Putamen (tissue), 1 donor: ENCODE results near the gene PDPN.

ENCODE experiments used
- DNase-seq: peaks from one replicate; pipeline ENCODE4 v3.0.0-alpha.2; 2016; ENCODE audit warnings: low spot score

The PDPN gene

GRCh38 chr1:13577846-13578245 lies 5.8 kb upstream of the PDPN start:
- DNase-seq, result no peak

DNA sequence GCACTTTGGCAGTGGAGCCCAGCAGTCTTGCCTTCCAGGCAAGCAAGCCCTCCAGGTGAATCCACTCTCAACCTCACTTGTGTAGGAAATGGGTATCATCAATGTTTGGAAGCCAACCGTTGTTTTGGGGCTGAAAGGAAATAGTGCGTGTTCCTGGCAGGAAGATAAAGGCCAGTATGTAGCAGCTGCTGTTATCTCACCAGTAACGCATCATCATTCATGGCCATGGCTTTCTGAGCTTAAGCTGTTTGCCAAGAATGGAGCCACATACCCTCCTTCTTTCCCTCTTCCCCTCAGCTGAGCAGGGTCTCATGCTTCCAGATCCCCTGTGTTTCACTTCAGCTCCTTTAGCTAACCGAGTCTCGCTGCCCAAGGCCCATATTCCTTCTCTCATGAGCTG lies 2.2 kb upstream of the PDPN start:
- DNase-seq, result no peak

DNA sequence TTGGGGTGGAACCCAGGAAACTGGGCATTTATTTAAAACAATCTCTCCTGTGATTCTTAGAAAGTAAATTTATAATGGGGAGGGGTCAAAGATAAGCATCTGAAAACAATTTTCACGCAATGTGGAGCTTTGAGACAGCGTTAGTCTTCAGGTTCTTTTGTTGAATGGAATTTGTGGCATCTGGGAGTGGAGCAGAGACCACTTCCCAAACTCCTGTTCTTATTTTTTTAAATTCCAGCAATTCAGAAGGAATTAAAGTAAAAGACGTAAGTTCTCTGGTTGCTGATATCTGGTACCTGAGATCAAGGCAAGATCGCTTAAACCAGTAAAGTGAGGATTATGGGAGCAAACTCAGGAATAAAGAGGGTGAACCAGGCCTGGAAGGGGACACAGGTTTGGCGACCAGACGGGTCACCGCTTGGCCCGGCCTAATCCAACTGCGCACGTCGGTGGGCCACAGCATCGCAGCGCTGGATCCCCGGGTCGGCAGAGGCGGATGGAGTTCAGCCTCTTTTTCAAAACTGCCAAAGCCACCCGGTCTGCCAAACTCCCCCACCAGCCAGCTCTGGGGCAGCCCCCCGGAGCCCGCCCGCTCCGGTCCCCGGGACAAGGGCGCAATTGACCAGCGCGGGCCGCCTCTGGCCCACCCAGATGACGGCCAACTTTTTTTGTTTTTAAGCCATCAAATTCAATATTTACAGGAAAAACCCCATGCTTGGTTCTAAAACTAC lies 754 bp upstream of the PDPN start:
- DNase-seq, result no peak

GRCh38 chr1:13583966-13584791 lies 547 bp downstream of the PDPN start:
- no peak for DNase-seq

- DNase-seq, result peak; percentile 29
Measured at GRCh38 chr1:13584876-13585611, 1.4 kb downstream of the PDPN start.

DNA sequence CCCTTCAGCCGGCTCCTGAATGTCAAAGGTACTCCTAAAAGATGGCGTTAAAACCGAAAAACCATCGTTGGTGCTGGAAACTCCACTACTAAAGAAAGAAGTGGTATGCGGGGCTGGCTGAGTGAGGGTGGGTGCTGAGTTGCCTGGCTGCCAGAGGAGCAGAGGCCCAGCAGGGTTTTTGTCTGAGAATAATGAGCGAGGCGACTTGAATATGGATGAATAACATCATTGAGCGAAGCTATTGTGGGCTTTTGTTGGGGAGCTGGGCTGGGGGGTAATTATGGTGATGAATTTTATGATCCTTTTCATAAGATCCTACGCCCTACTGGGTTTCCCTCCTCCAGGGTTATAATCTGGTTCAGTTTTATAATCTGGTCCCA lies 2.0 kb downstream of the PDPN start:
- no peak for DNase-seq

GRCh38 chr1:13586001-13586400 lies 2.4 kb downstream of the PDPN start:
- DNase-seq, result no peak

DNA sequence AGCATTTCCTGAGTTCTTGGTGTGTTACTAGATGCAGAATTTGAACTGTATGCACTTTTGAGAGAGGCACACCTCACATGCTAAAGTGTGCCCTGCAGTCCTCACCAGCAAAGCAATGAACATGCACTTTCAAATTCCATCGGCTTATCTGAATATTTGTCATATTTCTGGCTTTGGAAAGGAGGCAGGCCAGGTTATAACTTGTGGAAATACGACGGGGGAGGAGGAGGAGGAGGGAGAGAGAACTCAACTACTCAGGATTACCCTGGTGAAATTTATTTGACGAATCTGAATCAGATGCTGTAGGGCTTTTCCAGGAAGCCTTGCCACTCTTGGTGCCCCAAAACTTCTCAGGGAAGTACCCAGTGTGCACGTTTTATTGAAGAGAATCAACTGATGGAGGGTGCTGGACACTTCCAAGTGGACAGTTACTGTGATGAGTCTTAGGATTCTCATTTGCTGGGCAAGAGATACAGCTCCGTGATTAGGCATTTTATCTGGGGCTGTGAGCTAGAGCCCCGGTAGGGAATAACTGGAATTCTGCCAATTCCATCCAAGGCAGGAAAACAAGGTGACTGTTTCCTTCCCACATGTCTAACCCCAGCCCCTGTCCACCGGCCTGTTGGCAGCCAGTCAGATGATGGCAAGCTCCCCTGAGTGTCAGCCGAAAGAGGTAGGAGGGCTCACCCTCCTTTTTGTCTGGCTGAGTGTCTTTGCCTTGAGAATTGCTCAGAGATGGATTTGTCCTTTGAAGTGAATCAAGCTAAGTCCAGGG lies 3.8 kb downstream of the PDPN start:
- no peak for DNase-seq

DNA sequence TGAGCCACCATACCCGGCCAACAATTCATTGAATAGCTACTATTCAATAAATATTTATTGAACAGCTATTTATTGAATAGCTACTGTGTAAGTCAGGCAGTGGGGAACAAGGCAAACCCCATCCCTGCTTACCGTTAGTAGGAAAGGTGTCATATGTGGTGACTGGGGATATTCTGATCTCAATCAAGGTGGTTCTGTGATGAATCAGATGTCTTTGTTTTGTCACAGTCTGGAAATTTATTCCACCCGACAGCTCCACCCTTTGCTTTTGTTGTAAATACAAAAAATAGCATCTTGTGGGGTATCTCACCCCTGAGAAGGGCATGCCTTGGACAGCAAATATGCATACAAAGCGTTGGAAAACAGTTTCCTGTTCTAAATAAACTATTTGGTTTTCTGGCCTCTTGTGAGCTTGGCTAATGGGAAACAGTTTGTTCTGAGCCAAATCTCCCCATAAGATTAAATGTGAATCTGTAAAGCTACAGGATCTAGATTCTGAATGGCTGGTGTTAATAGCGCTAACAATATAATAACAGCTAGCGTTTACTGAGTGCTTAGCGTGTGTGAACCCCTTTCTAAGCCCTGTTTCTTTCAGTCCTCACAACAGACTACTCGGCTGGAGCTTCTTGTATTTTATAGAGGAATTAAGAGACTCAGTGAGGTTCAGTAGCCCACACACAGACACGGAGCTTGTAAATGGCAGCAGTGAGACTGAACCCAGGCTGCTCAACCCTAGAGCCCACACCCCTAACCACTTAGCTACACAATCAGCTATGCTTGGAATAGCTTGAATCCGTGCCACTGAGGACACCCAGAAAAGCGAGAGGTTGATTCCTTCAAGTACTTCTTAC lies 5.5 kb downstream of the PDPN start:
- DNase-seq, result no peak

DNA sequence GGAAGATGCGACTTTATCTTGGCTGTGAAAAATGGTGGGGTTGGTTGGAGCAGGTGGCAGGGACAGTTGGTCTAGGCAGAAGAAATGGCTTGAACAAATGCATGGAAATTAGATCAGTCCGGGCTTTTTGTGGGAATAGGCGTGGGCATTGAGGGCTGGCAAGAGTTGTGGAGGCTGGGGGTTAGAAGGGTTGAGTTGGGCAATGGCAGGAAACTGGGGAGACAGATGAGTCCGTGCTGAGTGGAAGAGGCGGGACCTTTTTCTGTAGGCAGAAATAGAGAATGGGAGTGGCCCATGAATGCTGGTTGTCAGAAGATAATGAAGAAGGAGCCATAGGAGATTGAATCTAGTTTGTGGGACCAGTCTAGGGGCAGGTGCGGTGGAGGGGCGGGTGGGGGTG lies 6.9 kb downstream of the PDPN start:
- DNase-seq, result no peak

DNA sequence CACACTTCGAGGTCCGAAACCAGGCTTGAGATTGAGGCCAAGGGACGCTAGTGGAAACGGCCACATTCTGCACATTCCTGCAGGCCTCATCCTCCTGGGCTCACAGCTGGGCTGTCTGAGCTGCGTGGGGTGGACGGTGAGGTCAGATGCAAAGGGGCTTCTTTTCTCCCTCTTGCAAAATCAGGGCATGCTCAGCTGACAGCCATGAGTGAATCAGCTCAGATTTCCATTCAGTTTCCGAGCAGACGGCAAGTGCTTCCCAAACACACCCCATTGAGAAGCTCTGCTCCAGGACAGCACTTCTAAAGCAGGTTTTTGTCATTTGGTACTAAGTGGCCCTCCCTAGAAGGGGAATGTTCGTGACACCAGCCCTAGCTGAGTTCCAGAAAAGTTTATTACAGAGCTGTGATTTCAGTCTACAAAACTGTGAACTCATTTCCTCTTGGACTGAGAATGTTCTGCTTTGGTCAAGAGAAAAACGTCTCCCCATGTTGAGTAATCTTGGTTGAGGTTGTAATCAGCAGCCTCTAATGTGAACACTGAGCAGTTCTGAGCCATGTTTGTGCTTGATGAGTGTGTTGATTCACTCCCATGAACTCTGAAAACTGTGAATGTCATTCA lies 10.0 kb downstream of the PDPN start:
- DNase-seq, result no peak

GRCh38 chr1:13595411-13595810 lies 11.8 kb downstream of the PDPN start:
- DNase-seq, result no peak

DNA sequence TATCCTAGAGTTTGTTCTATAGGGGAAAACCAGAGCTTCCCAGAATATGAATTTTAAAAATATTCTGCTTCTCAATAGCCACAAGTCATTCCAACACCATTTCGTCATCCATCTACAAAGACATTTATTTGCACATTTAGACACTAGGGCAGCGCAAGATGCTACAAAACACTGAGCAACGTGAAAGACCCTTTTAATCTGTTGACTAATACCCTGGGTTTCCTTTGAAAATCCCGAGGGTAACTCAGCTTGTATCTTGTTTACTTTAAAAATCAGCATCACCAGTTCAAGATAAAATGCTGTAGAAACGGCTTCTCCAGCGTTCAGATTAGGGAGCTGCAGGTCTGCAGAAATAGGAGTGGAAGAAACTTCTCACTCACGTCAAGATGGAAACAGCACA lies 13.5 kb downstream of the PDPN start:
- no peak for DNase-seq

GRCh38 chr1:13600762-13601453 lies 17.3 kb downstream of the PDPN start:
- no peak for DNase-seq

DNA sequence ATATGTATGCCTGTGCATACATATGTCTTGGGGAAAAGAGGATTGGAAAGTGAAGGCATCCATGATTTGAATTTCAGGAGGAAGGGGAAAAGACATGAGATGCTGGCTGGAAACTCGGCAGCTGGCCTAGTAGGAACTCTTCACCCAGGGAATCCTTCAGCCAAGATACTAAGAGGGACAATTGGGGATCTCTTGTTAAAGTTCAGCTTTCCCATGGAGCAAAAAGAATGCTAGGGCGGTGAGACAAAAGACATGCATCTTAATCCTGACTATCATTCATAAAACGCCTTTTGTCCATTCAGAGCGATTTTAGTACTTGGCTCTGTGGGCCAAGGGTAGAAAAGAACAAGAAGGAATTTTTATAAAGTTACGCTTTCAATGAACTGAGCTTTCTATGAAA lies 20.5 kb downstream of the PDPN start:
- no peak for DNase-seq

- no peak for DNase-seq
Measured at GRCh38 chr1:13604721-13605120, 21.1 kb downstream of the PDPN start.

DNA sequence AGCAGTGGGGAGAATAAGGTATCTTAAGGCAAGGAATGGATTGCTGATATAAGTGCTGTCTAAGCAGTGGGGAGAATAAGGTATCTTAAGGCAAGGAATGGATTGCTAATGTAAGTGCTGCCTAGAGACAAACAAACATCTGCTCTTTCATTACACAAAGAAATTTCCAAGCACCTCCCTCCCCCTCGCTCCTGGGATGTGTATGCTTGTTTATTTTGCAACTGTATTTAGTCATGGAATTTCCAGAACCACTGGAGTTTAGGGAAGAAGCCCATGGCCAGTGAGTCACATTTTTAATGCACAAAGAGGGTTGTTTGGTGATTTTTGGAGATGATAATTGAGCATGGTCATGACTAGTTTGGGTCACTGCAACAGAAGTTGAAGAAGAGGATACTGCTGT lies 21.5 kb downstream of the PDPN start:
- no peak for DNase-seq

GRCh38 chr1:13607002-13607401 lies 23.4 kb downstream of the PDPN start:
- no peak for DNase-seq

DNA sequence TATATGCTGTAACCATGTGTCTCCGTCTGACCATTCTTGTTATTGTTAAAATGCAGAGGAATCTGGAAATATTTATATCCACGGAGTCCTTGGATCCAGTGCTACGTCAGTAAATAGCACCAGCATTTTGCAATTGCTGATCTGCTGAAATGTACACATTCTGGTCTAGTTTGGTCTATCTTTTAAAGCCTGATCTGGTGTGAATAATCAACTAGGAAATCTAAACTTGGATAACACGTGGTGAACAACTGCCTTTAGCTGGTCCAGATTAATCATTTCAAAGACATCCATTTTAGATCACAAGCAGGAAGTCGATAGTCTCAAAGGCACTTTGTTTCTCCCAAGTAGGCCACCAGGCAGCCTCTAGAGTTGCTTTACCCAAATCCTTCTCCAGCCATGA lies 32.6 kb downstream of the PDPN start:
- no peak for DNase-seq

- DNase-seq, result no peak
Measured at GRCh38 chr1:13617108-13617507, 33.5 kb downstream of the PDPN start.
